Measurements from ENCODE around the gene MED16.

DNA sequence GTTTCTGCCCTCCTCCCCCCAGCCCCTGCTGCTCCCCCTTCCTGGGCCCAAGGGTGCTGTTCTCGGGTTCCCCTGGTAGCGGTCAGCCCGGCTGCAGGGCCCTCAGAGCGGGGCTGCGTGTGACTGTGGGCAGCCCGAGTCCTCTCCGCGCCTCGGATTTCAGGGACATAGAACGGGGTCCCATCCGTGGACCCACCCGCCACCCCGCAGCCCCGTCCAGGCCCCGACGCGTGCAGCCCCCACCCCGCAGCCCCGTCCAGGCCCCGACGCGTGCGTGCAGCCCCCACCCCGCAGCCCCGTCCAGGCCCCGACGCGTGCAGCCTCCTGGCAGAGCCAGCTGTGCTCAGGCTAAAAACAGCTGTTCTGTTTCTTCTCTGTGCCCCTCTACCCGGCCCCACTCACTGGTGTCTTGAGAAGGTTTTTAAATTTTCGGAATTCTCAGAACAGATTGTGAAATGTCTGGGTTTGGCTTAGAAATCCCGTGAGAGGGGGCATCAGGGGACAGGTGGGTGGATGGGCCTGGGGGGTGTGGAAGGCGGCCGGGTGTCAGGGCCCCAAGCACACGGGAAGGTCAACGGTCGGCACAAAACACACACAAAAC lies 57.7 kb downstream of the MED16 start:
- TF ChIP-seq SIN3A (IDR thresholded peaks at IDR 0.05; ENCODE audit: borderline replicate concordance, insufficient read depth, low read length) (no peak), POLR2AphosphoS5 (IDR thresholded peaks at IDR 0.05; ENCODE audit: low read depth, low read length) (no peak), TAF1 (IDR thresholded peaks at IDR 0.05; ENCODE audit: borderline replicate concordance, insufficient read depth, low read length) (no peak)
- TF ChIP-seq, protein P1, sequence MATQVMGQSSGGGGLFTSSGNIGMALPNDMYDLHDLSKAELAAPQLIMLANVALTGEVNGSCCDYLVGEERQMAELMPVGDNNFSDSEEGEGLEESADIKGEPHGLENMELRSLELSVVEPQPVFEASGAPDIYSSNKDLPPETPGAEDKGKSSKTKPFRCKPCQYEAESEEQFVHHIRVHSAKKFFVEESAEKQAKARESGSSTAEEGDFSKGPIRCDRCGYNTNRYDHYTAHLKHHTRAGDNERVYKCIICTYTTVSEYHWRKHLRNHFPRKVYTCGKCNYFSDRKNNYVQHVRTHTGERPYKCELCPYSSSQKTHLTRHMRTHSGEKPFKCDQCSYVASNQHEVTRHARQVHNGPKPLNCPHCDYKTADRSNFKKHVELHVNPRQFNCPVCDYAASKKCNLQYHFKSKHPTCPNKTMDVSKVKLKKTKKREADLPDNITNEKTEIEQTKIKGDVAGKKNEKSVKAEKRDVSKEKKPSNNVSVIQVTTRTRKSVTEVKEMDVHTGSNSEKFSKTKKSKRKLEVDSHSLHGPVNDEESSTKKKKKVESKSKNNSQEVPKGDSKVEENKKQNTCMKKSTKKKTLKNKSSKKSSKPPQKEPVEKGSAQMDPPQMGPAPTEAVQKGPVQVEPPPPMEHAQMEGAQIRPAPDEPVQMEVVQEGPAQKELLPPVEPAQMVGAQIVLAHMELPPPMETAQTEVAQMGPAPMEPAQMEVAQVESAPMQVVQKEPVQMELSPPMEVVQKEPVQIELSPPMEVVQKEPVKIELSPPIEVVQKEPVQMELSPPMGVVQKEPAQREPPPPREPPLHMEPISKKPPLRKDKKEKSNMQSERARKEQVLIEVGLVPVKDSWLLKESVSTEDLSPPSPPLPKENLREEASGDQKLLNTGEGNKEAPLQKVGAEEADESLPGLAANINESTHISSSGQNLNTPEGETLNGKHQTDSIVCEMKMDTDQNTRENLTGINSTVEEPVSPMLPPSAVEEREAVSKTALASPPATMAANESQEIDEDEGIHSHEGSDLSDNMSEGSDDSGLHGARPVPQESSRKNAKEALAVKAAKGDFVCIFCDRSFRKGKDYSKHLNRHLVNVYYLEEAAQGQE (IDR thresholded peaks at IDR 0.05; ENCODE audit: insufficient read depth in 1 of 2, low read depth in 2 of 2, low read length in 2 of 2), result no peak

Measured in PFSK-1 (cell line).